HG03571 (cell line): ENCODE measurements around the gene PROX2.

ENCODE experiments used
- ATAC-seq: cut with Tn5 transposase; IDR thresholded peaks from one replicate; pipeline ENCODE4 v1.9.1; 2021; ENCODE audit not compliant: unreplicated experiment

The PROX2 gene

DNA sequence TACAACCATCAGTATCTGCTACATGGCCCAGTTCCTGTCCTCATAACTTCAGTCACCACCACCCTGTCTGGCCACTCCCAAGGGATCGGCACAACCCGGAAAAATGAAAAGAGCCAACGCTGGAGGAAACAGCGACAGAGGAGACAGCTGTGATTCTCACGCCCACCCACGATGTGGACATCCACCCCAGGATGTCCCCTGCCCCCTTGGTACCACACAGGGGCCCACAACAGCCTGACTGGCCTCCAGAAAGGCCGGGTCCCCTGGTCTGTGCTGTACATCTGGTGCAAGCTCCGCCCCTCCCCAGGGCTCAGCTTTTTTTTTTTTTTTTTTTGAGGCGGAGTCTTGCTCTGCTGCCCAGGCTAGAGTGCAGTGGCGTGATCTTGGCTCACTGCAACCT is 34.6 kb upstream of the PROX2 start:
- ATAC-seq, result no peak

DNA sequence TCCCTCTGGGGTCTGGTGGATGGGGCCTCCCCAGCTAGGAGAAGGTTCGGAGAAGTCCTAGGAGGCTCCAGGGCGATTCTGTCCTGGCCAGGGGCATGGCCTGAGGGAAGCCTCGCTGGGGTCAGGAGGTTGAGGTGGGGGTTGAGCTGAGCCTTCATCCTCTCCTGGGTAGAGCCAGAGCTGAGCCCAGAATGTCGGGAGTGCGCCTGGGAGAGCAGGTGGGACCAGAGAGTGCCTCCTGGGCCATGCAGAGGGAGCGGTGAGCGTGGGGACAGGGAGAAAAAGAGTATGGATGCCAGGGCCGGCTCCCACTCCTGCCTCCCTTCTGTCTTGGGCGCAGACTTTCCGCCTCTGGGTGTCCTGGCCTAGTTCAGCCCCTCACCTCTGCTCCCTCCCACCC is 34.0 kb upstream of the PROX2 start:
- ATAC-seq, result no peak

DNA sequence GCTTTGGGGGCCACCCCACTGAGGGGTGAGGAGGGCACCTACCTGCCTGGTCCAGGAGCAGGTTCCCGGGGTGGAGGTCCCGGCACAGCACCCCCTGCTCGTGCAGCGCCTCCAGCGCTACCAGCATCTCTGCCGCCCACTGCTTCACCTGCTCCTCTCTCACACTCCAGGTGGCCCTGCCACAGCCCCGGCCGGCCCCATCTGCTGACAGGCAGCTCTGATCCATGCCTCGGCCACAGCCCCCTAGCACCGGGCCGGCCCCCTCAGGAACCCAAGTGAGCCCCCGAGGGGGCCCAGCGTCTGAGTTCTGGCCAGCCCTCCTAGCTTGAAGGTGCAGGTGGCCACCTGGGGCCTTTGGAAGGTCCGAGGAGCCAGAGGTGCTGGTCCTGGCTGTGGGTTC is 33.6 kb upstream of the PROX2 start:
- ATAC-seq, result no peak

DNA sequence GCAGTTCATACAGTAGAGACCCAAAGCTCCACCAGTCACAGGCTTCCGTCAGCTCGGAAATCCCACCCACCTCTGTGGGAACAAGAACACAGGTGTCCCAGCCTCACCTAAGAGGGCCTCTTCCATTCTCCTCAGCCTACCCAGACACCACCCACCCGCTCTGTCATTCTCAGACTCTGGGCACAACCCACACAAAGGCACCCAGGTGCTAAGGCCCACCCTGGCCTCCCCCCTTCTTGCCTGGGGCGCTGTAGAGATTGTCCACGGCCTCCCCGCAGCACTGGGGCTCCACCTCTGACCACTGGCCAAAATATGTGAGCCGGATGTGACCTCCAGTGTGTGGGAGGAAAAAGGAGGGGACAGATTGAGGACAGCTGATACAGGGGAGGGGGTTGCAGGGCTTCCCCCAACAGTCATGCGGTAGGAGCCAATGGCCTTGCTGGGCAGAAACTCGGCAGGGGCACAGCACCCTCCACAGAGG is 33.0 kb upstream of the PROX2 start:
- ATAC-seq, result no peak

DNA sequence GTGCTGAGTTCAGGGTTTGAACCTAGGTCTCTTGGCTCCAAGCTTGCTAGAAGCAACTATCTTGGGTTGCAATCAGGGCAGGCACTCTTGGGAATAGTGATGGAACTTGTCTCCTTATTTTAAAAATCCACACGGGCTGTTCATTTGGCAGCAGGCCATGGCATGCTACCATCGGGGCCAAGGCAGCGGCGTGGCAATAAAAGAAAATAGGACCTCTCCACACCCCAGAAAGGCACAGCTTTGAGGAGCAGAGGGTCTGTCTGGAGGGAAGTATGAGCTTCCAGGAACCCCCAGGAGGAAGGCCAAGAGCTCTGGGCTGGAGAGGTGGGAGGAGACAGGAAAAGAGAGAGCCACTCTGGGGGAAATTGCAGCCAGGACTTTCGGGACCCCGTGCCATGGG is 31.8 kb upstream of the PROX2 start:
- ATAC-seq, result no peak

DNA sequence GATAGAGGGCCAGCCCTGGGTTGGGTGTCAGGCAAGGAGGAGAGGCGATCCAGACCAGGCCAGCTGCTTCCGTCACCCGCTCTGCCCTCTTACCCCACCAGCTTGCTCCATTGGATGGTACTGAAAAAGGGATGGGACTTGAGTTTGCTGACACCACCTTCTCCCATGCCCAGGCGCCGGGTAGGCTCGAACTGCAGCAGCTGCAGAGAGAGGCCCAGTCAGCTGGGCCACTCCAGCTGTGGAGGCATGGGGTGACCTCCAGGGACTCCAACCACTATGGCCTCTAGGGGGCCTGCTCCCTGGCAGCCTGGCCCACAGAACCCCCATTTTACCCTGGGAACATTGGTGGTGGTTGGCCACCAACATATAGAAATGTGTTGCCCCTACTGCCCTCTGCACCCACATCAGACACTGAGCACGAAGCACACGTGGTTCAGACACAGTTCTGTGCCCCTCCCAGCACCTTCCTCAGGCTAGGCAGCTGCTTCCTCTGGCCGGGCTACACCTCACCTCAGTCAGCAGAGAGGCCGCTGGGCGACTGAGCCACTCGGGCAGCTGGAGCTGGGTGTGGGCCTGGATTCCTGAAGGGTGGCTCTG is 31.1 kb upstream of the PROX2 start:
- ATAC-seq, result no peak

DNA sequence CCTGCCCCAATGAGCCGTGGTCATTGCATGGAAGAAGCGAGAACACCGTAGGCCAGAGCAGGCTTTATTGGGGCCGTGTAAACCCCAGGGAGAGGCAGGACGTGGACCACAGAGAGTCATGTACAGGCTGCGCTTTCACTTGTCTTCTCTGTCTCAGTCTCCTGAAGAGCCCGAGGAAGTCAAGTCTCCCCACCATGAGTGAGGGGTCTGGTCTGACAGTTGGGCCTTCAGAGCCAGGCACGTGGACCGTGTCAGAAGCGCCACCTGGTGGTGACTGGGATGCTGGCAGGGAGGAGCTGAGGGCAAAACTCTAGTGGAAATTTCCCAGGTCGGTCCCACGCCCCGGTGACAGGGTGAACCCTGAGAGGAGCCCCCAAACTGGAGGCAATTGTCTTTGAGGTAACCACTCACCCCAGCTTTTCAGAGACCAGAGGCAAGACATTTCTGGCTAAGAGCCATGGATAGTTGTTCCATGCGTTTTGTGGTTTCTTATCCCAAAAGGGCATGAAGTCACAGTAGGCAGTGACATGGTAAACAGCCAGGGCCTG is 29.7 kb upstream of the PROX2 start:
- no peak for ATAC-seq

DNA sequence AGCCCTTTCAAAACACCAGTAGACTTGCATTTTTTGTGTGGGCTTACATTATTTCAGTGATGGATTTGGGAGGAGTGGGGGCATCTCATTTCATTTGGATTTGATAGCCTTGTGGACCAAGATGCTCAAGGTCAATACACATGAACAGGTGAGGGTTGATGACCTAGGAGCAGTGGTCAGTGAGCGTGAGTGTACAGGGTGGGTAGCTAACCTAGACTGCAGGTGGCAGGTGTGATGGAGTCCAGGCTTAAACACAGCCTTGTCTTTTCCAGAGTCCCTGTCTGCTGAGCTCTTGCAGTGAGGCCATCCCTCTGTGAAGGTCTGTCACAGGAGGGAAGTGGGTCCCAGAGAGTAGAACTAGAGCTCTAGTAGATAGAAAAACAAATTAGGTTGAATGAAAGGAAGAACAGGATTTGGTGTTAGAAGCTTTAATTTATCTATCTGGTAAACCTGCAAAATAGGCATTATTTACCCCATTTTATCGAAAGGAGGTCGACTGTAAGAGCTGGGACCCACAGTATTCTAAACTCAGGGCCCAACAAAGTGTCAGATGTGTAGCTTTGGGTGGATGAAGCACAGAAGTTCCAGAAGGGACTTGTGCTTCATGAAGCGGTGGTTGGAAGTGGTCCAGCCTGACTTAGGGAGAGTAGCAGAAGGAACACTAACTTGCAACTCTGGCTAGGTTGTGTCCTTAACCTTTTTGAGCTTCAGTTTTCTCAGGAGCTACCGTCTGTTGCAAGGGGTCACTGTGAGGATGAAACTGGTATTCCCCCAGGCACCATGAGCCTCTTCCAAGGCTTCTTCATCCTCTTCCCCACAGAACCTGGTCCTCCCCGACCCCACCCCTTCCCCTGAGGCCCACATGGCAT is 28.9 kb upstream of the PROX2 start:
- ATAC-seq, result no peak

DNA sequence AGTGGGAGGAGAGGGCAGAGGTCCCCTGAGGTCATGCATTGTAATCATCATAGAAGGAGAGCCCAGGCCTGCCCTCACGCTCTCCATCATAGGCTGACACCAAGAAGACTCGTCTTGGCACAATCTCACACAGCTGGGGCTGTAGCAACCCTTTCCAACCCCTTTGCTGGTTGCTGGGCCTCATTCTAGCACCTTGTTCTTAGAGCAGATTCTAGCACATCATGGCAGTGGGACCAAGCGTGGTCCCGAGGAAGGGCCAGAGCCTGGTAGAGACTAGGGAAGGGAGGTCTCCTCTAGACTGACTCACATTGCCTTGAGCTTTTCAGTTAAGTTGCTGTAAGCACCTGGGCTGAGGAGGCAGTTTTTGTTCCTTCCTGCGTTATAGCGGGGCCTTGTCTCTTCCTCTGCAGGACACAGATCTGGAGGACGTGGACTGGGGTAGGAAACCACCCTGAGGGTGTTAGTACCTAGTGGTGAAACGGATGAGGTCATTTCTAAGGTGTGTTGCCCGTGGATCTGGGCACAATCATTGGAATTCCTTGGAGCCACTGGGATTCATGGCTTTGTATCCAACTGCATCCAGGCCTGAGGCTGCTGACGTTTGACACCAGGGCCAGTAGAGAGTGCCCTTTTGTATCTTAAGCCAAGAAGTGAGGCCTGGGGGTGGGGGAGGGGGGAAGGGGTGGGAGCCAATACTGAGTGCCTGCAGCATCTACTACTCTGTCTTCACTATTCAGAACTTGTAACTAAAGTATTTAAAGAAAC is 27.2 kb upstream of the PROX2 start:
- ATAC-seq, result no peak

DNA sequence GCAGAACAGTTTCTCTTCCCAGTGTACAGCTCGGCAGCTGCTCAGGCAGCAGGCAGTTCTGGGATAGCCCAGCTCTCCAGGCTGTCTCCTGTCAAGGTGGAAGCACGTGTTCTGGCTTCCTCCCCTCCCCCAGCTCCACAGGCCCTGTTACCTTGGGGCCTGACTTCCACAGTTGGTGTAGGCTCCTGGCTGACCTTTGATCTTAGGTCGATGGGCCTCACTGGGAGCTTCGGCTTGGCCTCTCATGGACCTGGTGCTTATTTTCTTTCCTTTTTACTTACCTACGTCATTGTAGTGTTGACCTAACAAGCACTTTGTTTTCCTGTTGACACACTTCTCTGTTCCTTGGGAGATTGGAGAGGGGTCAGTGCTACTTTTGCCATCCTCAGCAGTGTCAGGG is 22.7 kb upstream of the PROX2 start:
- ATAC-seq, result no peak

DNA sequence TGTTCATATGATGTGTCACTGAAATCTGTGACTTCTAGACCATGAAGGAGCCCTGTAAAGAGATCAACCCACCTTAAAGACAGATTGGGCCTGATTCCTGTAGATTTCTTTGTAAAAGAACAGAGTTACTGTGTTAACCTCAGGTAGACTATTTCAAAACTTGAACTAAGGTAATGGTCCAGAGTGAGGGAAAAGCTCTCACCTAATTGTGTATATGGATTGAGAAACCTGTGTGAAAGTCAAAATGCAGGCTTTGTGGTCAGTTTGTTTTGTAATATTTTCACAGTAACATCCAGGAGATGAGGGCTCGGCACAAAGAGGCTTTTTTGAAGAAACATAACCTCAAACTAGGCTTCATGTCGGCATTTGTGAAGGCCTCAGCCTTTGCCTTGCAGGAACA is 22.1 kb upstream of the PROX2 start:
- ATAC-seq, result no peak

DNA sequence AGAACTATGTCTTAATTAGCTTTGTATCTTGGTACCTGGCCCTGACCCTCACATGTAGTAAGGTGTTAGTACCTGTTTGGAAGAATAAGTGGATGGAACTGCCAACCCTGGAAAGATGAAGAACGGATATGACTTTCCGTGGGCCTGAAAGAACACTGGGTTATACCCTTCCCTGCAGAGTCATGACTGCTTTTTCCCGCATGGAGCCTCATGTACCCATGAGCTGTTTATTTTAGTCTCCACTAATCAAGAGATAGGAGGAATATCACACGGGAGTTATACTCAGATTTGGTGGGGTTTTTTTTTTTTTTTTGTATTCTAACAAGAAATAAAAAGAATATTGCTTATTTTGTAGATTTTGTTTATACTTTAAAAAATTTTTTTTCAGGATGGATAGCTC is 21.7 kb upstream of the PROX2 start:
- ATAC-seq, result no peak

DNA sequence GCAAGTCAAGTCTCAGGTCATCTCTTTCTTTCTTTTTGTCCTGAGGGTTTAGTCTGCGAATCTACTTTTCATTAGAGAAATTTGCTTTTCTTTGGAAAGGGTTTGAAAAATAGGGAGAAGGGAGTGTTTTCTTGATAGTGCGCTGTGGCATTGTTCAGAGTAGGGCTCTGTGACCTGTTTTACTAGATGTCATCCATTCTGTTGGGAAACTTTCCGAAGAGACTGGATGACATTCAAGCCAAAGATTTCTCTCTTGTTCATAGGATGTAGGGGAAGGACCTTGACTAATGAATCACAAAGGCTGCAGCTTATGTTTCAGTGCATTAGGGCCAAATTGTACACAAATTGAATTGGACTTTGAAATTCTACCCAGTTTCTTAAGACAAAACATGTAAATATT is 20.5 kb upstream of the PROX2 start:
- no peak for ATAC-seq

DNA sequence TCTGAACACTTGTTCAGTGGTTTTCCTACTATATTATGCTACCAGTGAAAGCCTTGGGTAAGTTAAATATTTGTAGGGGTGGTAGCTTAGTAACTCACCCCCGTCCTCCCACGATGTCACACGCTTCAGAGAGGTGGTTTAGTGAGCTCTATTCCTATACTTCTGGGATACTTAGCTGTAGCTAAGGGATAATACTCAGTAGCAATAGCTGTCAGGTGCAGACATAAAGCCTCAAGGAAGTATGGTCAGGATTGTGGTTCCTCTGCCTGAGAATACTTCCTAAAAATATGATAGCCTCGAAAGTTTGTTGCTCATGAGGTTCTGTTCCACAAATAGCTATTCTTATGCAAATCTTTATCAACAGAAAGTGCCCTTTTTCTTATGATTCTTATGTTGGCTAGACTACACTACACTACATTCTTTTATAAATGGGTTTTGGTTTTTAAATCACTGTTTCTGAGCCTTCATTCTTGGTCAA is 17.7 kb upstream of the PROX2 start:
- ATAC-seq, result peak; percentile 54

DNA sequence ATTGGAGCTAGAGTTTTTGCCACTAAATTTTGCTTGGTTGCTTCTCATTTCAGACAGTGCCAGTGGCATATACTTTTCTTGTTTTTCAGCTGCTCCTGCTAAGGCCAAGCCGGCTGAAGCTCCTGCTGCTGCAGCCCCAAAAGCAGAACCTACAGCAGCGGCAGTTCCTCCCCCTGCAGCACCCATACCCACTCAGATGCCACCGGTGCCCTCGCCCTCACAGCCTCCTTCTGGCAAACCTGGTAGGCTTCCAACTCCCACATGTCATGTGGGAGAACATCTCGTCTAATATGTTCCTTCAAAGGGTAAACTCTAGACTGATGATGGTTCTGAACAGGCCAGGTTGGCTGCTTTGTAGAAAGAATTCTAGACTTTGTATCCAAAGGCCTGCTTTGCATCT is 16.8 kb upstream of the PROX2 start:
- no peak for ATAC-seq

DNA sequence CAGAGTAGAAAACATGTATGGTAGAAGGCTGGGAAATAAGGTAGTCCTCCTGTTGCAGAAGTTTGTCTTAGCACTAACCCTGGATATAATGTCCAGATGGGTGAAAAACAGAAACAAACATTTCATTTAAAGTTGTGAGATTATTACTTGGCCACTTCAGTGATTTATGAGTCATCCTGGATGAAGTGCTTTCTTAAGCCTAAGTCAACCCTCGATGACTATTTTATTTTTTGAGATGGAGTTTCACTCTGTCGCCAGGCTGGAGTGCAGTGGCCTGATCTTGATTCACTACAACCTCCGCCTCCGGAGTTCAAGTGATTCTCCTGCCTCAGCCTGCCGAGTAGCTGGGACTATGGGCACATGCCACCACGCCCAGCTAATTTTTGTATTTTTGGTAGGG is 15.9 kb upstream of the PROX2 start:
- ATAC-seq, result no peak

DNA sequence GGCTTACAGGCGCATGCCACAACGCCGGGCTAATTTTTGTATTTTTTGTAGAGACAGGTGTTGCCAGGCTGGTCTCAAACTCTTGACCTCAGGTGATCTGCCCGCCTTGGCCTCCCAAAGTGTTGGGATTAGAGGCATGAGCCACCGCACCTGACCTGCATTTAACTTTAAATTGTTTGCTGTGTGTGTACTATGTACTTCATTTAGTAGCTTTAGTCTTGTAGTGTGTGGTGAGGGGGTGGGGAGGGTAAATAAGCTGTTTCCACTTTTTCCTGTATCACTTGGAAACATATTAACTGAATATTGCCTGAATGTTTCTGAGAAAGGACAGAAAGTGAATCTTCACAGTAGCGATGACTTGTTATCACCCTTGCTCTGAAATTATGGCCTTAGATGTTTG is 14.3 kb upstream of the PROX2 start:
- no peak for ATAC-seq

DNA sequence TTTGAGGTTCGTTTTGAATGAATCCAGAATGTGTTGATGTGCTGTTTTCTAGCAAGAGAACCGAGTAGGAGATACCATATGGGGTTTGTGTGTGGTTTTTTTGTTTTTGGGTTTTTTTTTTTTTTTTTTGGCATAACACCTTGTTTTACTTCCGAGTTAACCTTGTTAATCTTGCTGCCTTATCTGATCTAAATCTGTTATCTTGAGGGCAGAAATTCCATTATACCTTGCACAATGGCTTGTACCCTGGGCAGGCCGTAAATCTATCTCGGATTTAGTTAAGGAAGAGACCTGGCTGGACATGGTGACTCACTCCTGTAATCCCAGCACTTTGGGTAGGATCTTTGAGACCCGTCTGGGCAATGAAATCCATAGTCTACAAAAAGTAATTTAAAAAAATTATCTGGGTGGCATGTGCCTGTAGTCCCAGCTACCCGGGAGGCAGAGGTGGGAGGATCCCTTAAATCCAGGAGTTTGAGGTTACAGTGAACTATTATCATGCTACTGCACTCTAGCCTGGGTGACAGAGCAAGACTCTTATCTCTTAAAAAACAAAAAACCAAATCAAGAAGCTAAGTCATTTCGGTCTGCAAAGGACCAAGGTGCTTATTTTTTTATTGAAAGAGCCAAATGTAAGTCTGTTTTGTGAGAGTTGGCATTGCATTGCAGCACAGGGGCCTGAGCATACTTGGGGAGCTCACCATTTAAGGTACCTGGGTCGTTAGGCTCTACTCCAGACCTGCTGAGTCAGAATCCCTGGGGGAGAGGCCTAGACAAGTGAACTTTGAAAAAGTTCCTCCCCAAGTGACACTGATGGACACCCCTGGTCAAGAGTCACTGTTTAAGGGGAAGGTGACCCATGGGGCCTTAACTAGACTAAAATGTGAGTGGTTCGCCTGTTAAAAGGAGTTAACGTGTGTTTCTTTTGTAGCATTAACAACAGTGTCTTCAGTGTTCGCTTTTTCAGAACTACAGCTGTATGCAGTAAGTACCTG is 12.5 kb upstream of the PROX2 start:
- ATAC-seq, result no peak

DNA sequence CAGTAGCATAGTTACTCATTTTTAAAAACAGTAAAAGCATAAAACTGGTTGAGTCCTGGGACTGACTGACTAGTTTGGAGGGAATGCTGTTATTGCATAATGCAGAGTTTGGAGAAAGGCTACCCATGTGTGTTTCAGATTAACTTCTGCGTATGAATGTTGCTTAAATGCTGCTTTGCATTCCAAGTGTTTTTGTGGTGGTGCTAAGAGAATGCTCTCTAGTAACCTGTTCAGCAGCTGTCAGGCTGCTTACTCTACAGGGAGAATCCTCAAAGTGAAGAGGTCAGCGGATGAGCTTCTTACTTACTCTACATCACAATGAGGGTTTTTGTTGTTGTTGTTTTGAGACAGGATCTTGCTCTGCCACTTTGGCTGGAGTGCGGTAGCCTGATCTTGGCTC is 10.1 kb upstream of the PROX2 start:
- no peak for ATAC-seq
